NCI-H526 treated with DMSO at 0.1 percent for 48 hours (cell line): ENCODE measurements around the gene TDRD9.
"Not testable (repeated sequence)": the region's sequence is repeated elsewhere in the genome, so short reads cannot be mapped to it uniquely, and the experiment has no call there.

ENCODE experiments used
- DNase-seq: peaks from one replicate; lab custom pipeline; 2025; lab: John Stamatoyannopoulos, UW

TDRD9 gene

DNA sequence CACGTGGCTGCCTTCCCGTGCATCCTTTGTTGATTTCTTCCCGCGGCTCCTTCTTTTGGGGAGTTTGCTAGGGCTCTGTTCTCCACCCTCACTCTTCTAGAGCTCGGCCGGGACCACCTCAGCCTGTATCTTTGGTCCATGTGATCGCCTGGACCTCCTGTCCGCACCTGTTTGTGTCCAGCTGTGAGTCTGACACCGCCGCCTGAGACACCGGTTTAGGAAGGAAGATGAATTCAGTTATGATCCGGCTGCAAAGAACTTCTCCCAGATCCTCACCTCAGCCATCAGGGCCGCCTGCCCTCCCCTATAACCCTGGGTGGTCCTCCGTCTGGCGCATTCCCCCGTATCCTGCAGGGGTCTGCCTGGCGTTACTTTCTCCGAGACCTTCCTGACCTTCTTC lies 690 bp upstream of the TDRD9 start:
- no peak for DNase-seq

DNA sequence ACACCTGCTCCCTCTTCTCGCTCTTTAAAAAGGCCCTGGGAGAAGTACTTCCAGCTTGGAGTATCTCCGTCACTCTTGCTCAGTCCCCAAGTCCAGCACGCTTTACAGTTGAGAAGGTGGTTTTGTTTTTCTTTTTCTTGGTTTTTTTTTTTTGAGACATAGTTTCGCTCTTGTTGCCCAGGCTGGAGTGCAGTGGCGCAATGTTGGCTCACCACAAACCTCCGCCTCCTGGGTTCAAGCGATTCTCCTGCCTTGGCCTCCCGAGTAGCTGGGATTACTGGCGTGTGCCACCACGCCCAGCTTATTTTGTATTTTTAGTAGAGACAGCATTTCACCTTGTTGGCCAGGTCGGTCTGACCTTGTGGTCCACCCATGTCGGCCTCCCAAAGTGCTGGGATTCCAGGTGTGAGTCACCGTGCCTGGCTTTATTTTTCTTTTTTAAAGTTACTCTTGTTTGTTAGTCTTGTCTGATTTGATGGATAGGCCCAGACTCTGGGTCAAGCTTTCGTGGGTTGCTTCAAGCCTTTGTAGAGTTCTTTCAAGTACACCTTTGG lies 1.9 kb downstream of the TDRD9 start:
- no peak for DNase-seq

DNA sequence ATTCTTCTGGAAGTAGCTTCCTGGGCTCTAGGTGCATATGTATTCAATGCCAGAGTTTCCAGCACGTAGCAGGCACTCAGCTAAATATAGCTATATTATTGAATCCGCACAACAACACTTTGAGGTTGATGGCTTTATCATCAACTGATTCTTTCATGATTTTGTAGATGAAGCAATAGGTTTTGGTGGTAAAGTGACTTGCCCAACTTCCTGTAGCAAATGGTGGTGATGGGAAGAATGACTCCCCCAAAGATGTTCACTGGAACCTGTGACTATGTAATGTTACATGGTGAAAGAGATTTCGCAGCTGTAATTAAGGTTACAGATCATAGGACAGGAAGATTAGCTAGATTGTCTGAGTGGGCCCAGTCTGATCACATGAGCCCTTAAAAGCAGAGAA lies 3.2 kb downstream of the TDRD9 start:
- DNase-seq, result no peak

DNA sequence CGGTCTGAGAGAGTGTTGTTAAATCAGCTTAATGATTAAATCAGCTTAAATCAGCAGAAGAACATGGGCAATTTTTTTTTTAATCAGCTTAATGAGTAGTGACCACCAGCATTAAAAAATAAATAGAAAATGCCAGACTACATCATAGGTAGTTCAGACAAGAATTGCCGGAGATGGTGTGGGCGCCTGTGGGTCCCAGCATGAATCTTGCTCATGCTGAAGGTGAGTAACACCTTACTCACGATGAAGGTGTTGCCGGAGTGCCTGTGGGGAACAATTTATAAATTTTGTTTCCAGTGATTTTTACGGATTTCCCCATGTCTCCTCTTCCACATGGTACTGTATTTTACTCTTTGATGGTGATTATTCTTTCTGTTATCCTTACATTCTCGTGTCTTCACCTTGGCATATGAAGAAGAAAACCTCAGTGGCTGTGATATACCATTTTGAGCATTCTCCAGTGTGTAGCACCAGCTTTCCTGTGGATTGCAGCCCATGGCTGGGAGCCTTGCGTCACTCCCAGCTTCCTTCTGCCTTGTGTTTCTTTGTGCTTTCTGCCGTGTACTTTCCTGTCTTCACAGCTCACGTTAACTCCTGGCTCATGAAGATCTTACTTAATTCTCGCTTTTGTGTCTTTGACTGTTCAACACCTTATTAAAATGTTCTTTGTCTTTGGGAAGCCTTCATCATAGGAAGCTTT lies 4.7 kb downstream of the TDRD9 start:
- DNase-seq, result no peak

DNA sequence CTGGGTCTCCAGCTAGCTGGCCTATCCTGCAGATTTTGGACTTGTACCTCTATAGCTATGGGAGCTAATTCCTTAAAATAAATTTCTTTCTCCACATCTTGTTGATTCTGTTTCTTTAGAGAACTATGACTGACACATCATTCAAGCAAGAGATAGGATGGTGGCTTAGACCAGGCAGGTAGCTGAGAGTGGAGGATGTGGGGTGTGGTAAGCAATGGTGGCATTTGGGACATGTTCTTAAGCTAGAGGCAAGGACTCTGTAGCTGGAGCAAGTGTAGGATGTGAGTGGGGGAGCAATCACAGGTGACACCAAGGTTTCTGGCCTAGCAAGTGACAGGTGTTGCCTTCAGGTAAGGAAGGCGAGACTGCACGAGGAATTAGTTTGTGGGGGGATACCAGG lies 6.8 kb downstream of the TDRD9 start:
- DNase-seq, result no peak

DNA sequence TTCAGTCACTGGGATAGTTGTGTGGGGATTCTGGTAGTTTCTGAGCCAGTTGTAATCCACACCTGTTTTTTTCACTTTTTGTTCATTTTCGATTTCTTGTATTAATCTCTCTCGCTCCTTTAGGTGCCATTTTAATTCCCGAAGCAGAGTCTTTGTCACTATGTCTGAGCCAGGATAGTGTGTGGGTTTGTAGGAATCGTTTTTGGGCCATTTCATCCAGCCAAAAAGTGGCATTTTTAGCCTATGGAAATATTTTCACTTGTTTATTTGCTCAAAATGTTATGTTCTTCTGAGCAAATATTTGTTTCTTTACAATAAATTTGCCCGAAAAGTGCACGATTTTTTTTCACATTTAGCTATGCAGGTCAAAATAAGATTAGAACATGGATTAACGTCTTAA lies 13.2 kb downstream of the TDRD9 start:
- no peak for DNase-seq

DNA sequence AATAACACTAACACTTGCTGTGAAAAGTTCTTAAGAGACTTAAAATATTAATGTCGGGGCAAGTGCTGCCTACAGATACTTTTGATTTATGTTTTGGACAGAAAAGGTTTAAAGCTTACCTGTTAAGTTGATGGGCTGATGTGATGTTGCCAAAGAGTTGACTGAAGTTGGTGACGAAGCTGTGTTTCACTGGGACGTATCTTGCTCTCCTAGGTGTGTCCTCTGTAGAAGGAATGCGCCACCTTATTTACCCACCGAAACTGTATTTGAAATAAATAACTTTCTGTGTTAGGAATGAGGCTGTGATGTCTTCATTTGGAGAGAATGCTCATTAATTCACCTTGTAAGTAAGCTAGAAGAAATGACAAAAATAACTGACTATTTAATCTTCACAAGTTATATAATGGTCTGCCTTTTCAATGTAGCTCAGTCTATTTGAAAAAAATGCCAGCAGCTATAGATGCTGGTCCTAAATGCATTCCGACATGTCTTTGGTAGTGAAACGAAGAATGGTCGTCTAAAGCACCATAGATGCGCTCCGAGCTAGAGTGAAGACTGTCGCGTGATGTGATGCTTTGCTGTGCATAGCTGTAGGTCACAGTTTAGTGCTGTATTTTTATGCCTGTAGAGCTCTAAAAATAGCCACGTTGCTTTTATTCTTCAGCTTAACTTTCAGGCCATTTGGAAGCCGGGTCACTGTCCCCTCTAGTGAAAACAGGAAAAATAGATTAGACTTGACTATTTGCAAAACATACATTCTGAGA lies 13.9 kb downstream of the TDRD9 start, which contains the start of gene RD3L:
Gene RD3L (minus strand): TSS at position 557 of the 764 bp plus-strand sequence. CDS start 834 bp downstream, outside the sequence.
- no peak for DNase-seq

DNA sequence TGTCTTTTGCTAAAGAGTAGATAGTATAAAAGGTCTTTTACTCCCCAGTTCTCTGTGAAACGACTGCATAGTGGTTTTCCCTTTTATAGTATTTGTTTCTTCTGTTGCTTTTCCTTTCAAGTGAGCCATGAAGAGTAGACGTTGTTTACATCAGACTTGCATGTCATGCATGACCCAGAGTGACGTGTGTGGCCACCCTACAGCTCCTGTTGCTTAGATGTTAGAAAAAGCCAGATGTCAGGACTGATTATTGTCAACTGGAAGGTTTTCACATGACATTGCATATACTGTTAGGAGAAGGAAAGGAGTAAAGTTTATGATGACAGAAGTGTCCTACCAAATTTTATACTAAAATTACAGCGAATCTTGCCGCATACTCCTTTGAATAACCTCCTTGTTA lies 15.4 kb downstream of the TDRD9 start:
- DNase-seq, result no peak

DNA sequence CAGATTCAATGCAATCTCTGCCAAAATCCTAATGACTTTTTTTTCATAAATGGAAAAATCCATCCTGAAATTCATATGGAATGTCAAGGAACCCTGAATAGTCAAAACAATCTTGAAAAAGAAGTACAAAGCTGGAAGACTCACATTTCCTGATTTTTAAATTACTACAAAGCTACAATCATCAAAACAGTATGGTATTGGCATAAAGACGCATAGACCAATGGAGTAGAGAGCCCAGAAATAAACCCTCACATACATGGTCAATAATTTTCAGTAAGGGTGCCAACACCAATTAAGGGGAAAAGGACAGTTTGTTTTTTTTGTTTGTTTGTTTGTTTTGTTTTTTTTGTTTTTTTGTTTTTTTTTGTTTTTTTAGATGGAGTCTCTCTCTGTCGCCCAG lies 18.7 kb downstream of the TDRD9 start:
- DNase-seq, result no peak

DNA sequence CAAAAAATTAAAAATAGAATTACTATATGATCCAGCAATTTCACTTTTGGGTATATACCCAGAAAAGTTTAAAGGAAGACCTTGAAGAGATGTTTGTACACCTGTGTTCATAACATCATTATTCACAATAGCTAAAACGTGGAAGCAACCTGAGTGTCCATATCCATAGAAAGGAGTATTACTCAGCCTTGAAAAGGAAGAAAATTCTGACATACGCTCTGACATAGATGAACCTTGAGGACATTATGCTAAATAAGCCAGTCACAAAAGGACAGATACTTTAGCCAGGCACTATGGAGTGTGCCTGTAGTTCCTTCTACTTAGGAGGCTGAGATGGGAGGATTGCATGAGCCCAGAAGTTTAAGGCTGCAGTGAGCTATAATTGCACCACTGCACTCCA lies 20.2 kb downstream of the TDRD9 start:
- no peak for DNase-seq

DNA sequence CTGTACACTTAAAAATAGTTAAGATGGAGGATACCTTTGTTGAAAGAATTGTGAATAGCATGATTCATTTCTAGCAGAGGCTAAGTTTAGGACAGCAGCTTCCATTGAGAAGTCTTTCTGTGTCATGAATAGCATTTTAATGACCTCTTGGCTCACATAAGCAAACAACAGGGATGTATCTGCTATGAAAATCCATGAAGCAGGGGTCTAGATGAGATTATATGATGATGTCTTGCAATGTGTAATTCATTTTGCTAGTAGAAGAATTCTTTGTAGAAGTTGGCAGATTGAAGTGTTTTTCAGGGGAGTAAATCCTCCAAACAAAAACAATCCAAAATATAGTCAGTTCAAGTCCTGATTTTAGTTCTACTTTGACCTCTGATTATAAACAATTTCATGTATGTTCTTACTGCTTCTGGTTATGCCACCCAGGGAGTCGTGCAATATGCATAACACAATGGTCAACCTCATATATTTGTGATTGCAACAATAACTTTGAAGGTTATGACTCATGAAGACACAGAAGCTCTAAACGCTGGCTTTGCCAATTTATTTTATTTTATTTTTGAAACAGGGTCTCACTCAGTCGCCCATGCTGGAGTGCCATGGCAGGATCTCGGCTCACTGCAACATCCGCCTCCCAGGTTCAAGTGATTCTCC lies 21.0 kb downstream of the TDRD9 start:
- DNase-seq, result no peak

DNA sequence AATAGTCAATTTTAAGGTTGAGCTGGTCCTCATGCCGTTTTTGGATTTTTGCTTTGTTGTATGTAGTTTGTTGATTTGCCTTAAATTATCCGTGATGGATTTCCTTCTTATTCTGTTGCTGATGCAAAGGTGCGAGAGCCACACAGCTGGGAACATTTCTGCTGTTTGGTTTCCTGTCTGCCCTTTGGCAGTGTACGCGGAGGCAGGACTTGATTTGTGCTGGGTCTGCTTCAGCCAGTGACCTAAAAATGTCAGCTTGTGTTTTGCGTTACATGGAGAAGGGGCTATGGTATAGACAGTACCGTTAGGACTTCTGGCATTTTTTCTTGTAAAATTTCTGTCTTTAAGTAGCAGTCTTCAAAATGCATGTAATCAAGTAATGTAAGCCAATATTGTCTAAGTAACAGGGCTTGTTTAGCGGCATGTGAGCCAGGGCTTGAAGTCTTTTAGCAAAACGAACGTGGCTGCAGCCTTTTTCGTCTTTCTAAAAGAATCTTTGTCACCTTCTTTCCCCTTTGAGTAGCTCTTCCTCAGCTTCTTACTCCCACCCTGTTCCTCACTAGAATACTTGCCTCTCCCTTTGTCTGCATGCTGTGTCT lies 32.3 kb downstream of the TDRD9 start:
- no peak for DNase-seq

DNA sequence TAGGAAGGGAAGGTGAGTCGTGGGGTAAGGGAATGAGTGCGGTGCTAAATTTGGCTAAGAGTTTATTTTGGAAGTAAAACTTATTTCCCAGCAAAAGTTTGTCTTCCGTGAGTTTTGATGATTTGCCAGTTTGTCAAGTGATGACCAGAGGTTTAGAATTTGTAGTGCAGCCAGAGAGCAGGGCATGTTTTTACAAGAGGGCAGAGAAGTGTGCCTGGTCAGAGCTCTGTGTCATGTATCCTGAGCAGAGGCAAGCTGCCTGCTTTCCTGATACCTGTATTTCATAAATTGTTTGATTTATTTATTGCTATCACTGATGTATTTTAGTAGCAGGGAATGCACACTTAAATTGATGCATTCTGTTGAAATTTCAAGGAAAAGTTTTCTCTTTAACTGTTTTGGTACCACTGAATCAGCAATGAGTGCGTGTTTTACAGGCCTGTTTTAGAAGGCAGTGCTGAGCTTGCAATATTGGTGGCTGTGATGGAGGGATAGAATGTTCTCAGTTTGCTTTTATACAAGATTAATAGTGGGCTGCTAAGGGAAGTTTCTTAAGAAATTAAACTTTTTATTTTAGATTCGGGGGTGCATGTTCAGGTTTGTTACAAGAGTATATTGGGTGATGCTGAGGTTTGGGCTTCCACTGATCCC lies 33.8 kb downstream of the TDRD9 start:
- DNase-seq, result no peak

DNA sequence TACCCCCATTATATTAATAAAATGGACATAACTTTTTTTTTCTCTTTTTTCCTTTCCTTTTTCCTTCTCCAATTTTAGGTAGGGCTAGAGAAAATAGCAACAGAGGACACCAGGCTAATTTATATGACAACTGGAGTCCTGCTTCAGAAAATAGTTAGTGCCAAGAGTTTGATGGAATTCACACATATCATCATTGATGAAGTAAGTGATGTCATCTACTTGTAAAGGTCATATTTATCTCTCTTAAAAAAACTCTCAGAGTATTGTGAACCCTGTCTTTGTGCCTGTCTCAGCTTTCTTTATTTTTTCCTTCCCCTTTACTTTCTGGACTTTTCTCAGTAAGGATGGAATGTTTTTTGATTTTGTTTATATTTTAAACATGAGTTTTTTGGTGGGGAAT lies 38.4 kb downstream of the TDRD9 start:
- no peak for DNase-seq

DNA sequence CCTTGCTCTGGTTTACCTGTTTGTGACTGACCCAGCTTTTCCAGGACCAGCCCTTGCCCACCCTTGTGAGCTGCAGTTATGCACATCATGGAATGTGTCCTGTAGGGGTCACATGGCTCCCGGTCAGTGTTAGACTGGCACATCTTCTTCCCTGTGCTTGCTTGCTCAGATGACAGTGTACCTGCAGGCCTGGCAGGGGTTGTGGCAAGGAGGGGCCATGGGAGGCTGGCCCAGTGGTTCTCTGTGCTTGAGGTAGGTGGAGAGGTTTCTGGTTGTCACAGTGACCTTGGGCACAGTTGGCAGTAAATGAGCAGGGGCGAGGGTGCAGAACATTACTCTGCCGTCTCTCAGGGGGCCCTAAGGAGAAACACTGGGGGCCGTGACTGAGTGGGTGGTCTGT lies 41.7 kb downstream of the TDRD9 start:
- DNase-seq, result no peak

DNA sequence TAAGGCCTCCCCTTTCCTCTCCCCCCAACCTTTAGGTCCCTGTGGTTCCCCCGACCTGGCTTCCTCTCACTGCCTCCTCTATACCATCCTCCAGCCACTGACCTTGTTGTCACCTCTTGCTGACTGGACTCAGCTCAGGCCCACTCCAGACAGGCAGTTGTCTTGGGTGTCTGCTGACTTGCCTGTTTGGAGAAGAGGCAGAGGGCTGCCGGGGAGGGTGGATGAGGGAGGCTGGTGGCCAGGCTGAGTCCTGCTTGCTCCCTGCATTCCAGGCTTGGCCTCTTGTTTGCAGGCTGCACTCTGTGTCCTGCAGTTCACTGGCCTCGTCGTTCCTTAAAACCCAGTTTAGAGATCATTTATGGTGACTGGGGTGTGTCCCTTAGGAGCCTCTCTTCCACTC lies 45.1 kb downstream of the TDRD9 start:
- no peak for DNase-seq

DNA sequence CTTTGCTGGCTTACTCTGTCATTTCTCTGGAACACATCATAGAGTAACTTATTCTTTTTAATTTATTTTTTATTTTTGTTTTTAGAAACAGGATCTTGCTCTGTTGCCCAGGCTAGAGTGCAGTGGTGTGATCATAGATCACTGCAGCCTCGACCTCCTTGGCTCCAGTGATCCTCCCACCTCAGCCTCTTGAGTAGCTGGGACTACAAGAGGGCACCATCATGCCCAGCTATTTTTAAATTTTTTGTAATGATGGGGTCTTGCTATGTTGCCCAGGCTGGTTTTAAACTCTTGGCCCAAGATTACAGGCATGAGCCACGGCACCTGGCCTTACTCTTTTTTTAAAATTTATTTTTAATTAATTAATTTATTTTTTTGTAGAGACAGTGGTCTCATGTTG lies 46.3 kb downstream of the TDRD9 start:
- no peak for DNase-seq

DNA sequence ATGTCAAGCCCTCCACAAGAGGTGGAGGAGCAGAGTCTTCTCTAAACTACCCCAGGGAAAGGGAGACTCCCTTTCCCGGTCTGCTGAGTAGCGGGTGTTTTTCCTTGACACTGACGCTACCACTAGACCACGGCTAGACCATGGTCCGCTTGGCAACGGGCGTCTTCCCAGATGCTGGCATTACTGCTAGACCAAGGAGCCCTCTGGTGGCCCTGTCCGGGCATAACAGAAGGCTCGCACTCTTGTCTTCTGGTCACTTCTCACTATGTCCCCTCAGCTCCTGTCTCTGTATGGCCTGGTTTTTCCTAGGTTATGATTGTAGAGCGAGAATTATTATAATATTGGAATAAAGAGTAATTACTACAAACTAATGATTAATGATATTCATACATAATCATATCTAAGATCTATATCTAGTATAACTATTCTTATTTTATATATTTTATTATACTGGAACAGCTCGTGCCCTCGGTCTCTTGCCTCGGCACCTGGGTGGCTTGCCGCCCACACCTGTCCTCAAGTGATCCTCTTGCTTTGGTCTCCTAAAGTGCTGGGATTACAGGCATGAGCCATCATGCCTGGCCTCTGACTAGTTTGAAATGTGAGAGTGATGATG lies 52.5 kb downstream of the TDRD9 start:
- not testable (repeated sequence) for DNase-seq

DNA sequence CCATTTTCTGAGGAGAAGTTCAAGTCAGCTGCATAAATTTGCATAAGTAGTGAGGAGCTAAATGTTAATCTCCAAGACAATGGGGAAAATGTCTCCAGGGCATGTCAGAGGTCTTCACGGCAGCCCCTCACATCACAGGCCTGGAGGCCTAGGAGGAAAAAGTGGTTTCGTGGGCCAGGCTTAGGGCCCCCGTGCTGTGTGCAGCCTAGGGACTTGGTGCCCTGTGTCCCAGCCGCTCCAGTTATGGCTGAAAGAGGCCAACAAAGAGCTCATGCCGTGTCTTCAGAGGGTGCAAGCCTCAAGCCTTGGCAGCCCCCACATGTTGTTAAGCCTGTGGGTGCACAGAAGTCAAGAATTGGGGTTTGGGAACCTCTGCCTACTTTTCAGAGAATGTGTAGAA lies 55.9 kb downstream of the TDRD9 start:
- no peak for DNase-seq

DNA sequence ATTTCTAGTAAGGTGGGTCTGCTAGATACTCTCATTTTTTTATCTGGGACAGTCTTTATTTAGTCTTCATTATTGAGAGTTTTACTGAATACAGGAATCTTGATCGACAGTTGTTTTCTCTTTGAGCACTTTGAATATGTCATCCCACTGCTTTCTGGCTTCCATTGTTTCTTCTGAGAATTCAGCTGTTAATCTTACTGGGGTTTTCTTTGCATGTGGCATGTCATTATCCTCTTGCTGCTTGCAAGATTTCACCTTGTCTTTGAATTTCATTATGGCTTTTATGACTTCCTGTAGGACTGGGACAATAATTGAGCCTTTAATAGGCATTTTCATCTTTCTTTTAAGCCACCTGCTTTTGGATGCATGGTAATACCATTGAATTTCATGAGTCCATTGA lies 60.8 kb downstream of the TDRD9 start:
- no peak for DNase-seq

DNA sequence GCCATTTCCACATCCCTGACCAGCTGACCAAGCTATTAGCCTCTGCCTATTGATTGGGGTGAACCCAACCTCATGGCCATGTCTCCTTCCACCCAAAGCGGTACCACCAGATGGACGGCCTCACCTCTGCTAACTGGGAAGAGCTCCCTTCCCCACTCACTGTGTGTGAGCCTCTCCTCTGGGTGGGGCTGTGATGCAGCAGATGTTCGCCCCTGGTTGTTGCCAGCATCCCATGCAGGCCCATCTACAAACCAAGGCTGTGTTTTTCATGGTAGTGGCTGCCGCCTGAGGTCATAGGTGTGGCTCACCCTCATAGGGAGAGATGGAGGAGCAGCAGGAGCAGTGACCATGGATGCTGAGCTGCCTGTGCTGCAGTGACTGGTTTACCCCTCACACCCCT lies 61.7 kb downstream of the TDRD9 start:
- no peak for DNase-seq
